OCI-M1 (cell line): Measurements from ENCODE around the gene MYL10.
A peak's percentile ranks its signal among the peaks of the same experiment; 100 is the strongest.

ENCODE experiments used
- DNase-seq: peaks from one replicate; lab custom pipeline; 2025; lab: John Stamatoyannopoulos, UW

MYL10 gene

DNA sequence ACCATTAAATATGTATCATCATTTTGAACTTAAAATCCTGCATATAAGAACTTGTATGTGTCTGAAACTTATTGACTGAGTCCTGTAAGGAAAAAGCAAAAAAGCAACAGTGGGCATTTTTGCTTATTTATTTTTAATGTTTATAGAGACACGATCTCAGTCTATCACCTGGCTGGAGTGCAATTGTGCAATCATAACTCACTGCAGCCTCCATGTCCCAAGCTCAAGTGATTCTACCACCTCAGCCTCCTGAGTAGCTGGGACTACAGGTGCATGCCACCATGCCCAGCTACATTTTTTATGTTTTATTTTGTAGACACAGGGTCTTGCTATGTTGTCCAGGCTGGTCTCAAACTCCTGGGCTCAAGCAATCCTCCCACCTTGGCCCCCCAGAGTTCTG, 32.2 kb downstream of the MYL10 start:
- no peak for DNase-seq

DNA sequence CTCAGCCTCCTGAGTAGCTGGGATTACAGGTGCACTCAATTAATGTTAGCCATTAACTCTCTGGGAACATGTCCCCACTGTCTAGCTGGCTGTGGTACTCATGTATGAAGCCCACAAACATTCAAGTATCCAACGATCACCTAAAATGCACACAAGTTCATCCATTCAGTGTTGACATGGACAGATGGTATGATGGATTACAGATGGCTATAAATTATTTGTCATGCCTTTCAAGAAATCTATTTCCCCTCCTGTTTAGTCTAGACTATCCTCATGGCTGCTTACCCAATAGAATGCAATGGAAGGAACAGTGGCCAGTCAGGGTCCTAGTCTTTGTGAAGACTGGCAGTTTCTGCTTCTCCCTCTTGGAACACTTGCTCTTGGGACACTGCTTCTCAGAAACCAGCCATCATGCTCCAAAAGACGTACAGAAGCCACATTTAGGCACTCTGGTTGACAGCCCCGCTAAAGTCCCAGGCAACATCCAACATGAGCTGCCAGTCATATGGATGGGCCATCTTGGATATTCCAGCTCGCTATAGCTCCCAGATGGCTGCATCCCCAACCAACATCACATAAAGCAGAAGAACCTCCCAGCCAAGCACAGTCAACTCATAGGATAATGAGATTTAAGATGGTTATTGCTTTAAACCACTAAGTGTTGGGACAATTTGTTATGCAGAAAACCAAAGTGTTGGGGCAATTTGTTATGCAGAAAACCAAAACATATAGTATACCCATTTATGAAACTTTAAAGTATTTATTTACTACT, 33.1 kb downstream of the MYL10 start:
- DNase-seq, result no peak

DNA sequence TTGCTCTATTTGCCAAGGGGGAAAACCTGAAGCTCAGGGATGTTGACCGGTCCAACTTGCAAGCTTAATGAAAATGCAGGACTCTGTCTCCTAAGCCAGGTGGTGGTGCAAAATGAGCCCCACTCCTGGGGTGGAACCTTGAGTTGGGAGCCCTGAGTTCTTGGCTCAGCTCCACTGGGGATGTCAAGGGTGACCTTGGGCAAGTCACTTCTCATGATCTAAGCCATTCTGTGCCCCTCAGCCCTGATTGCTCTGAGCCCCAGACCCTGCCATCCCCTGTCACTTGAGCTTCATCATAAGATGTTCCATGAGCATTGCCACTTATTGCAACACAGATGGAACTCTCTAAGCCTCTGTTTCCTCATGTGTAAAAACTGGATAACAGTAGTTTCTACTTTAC, 33.9 kb downstream of the MYL10 start:
- no peak for DNase-seq

GRCh38 chr7:101594790-101595189, 34.3 kb downstream of the MYL10 start:
- no peak for DNase-seq

GRCh38 chr7:101593556-101593955, 35.5 kb downstream of the MYL10 start:
- no peak for DNase-seq

DNA sequence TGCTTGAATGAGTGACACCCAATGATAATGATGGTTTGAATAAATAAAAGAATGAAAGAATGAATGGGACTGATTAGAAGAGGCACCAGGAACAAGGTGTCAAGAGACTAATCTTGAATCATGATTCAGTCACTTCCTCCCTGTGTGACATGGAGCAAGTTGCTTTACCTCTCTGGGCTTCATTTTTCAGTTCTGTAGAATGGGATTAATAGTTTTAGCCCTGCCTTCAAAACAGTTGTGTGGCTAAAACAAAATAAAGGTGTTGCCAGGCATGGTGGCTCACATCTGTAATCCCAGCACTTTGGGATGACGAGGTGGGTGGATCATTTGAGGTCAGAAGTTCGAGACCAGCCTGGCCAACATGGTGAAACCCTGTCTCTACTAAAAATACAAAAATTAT, 37.6 kb downstream of the MYL10 start:
- DNase-seq, result no peak

DNA sequence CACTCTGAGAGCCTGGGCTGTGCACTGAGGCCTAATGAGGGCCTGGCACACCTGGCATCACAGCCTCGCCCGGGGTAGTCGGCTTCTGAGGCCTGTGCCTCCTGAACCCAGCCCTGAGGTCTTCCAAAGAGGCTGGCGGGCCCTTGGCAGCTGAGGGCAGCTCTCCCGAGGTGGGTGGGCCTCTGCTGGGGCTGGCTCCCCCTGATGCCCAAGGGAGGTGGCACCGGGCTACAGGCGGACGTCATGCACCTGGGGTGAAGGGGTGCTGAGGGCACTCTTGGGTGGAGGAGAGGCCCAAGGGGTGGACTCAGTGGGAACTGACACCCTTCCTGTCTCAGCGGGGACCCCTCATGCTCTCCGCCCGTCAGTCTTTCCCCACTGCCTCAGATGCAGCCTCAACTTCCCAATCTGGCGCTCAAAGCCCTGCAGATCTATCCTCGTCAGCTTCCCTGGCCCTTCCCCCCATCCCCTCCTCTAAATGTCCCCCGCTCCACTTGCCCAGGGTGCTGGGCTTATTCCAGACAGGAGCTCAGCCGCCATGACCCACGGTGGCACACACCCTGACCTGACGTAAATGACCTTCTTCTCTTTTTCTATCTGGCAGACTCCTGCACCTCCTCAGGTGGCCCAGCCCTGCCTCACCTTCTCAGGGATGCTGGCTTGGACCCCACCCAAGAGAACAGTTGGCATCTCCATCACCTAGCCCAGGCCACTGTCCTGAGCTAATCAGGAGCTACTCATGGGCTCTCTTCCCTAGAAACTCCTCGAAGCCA, 38.2 kb downstream of the MYL10 start:
- DNase-seq, result no peak

DNA sequence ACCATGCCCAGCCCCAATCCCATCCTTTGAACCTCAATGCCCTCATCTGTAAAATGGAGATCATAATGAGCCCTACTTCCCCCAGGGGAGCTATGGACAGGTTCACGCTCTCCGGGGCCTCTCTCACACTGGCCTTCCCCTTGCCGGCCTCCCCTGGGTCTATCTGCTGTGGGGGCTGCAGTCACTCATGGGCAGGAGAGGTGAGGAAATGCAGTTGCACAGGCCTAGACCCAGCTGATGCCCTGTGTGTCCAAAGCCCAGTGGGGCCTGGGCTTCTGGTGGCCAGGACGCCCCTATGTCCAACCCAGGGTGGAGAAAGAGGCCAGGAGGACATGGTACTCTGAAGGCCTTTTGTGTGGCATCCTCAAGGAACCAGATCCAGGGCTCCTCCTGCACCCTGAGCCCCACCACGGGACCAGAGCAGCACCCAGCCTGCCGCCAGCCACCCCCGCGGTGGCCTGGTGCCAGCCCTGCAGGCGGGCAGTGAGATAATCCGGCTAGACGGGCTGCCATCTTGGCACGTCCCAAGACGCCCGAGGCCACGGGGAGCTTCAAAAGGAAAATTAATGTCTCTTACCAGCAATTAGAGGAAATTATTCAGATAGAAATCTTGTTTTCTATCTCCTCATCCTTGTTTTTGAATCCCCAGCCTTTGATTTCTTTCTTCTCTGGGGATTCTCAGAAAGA, 39.0 kb downstream of the MYL10 start:
- no peak for DNase-seq

DNA sequence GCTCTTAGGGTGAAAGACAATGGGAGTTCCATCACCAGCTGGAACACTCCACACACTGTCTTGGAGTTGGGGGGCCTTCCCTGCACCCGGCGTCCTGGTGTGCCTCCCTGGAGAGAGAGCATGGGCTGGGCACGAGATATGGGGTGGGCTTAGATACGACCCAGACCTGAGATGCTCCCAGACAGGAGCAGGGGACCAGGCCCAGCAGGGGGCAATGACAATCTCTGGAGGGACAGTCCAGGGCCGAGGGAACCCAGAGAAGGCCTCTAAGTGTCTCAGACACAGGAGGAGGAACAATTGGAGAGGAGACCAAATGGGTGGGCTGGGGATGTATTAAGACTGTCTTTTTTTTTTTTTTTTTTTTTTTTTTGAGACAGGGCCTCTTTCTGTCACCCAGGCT, 40.0 kb downstream of the MYL10 start:
- DNase-seq, result no peak

DNA sequence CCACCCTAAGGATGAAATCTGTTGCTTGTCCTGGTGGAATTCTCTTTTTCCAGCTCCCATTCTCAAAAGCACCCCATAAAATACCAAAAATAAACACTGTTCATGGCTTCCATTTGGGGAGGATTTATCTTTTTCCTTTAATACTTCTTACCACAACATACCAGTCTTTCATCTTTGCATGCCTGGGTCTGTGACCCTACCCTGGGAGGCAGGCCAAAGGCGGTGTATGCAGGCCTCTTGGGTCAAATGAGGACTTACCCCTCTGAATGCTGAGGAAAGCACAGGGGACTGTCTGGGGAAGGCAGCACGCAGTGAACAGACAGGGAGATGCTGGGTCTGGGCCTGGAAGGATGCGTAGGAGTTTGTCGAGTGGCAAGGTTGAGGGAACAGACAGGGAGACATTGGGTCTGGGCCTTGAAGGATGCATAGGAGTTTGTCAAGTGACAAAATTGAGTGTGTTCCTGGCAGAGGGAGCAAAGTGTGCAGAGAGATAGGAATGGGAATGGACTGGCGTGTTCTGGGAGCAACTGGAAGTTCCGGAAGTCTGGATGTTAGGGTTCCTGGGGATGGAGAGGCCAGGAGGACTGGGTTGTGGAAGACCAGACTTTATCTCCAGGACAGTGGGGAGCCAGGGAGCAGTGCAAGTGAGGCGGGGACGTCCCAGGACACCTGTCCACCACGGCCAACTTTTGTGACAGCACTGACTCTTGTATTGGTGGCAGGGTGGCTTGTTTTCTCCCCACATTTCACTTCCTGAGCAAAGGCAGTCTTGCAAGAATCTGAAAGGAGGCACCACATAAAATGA, 40.8 kb downstream of the MYL10 start:
- no peak for DNase-seq

GRCh38 chr7:101586906-101587677, 42.0 kb downstream of the MYL10 start:
- DNase-seq, result peak; percentile 20

- no peak for DNase-seq
Measured at GRCh38 chr7:101586078-101586905, 42.8 kb downstream of the MYL10 start.

GRCh38 chr7:101582971-101583370, 46.1 kb downstream of the MYL10 start:
- no peak for DNase-seq

DNA sequence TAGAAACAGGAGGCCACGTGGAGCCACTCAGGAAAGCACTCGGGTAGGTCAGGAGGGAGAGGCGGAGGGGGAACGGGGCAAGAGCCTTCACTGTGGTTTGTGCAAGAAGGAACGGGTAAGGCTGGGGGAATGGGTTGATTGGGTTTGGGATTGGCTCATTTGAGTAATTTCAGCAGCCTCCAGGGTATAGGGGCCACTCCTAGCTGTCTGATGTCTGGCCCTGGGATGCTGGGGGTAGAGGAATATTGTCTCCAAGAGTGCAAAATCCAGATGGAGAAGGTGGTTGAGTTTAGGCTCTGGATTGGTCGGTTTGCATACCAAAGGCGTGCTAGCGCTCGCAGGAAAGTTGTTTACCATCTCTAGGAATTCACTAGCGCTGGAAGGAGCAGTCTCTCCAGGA, 47.2 kb downstream of the MYL10 start:
- DNase-seq, result no peak

- no peak for DNase-seq
Measured at GRCh38 chr7:101580596-101580995, 48.5 kb downstream of the MYL10 start.

DNA sequence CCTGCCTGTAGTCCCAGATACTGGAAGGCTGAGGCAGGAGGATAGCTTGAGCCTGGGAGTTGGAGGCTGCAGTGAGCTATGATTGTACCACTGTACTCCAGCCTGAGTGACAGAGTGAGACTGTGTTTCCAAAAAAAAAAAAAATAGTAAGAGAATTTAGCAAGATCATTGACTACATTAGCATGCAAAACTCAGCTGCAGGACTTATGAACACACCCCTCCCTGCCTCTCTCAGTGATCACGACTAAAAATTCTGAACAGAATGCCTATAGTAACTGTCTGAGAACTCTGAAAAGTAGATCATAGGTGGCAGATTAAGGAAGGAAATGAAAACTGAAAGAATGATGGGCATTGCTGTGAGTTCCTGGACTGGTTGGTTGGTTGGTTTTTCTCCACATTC, 50.5 kb downstream of the MYL10 start:
- no peak for DNase-seq

GRCh38 chr7:101576998-101577397, 52.1 kb downstream of the MYL10 start:
- DNase-seq, result no peak

DNA sequence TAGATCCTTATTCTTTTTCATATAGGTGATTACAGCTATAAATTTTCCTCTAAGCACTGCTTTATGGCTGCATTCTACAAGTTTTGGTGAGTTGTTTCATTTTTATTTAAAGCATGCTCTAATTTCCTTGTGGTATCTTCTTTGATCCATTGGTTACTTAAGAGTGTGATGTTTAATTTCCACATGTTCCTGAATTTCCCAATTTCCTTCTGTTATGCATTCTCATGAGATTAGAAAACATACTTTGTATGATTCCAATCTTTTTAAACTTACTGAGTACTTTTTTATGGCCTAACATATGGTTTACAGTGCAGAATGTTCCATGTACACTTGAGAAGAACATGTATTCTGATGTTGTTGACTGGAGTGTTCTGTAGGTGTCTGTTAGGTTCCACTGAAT, 53.4 kb downstream of the MYL10 start:
- DNase-seq, result no peak

DNA sequence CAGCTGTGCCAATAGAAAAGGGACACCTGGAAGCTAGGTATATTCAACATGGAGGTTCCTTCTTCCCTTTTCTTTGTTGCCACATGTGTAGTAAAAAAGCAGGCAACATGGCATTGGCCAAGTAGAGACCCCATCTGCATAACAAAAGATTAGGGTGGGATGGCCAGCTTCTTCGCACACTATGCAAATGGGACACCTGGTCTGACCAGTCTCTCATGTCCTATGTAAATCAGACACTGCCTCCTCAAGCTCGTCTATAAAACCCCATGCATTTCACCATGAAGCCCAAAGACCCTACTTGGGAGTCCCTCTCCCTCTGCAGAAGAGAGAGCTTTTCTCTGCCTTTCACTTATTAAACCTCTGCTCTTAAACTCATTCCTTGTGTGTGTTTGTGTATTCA, 53.9 kb downstream of the MYL10 start:
- DNase-seq, result no peak

- no peak for DNase-seq
Measured at GRCh38 chr7:101572156-101572555, 56.9 kb downstream of the MYL10 start.
